ENCODE data around the gene ASCL5. TPM values are rescaled to one million over a fixed set of nuclear protein-coding genes. Genes with fewer than 3 reads are reported as not detected.

Gene ASCL5
- total RNA-seq, 1 experiment from 2014 or later: 0.24 TPM

- TF ChIP-seq EZH2 (IDR thresholded peaks at IDR 0.05; ENCODE audit: low read depth): no peak
- TF ChIP-seq, protein P1, sequence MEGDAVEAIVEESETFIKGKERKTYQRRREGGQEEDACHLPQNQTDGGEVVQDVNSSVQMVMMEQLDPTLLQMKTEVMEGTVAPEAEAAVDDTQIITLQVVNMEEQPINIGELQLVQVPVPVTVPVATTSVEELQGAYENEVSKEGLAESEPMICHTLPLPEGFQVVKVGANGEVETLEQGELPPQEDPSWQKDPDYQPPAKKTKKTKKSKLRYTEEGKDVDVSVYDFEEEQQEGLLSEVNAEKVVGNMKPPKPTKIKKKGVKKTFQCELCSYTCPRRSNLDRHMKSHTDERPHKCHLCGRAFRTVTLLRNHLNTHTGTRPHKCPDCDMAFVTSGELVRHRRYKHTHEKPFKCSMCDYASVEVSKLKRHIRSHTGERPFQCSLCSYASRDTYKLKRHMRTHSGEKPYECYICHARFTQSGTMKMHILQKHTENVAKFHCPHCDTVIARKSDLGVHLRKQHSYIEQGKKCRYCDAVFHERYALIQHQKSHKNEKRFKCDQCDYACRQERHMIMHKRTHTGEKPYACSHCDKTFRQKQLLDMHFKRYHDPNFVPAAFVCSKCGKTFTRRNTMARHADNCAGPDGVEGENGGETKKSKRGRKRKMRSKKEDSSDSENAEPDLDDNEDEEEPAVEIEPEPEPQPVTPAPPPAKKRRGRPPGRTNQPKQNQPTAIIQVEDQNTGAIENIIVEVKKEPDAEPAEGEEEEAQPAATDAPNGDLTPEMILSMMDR (conservative IDR thresholded peaks at IDR 0.05): no peak
- no peaks in the 10 kb centered on the region for H4K20me1 ChIP-seq (ENCODE audit: insufficient read depth)
- H2AFZ ChIP-seq: peak overlapping the region; percentile 81
- peak overlapping the region; percentile 66 for H3K4me3 ChIP-seq
- POLR2A ChIA-PET (ENCODE audit: unreplicated experiment): interaction anchor here (0.6 to 0.7 kb wide), 3 partner anchors 111 to 548 kb away, joined by 3 to 4 read pairs (median 4); no protein-coding TSS in a partner anchor
- CTCF ChIA-PET: no interaction called here
- H3F3A ChIP-seq (ENCODE audit: insufficient read depth, low read depth): peaks cover 27% of the 10 kb centered on the region
- no TSS peak for BruUV-seq (replicated peaks)
- H3K4me2 ChIP-seq: peak overlapping the region; percentile 88
- peak overlapping the region; percentile 82 for H3K27ac ChIP-seq
- DNase-seq: peak; percentile 94 to 98
- peaks cover 42% of the 10 kb centered on the region for H3K4me1 ChIP-seq (replicated peaks; ENCODE audit: insufficient read depth)
- H3K27me3 ChIP-seq (ENCODE audit: insufficient read depth, low read depth): no peaks in the 10 kb centered on the region
- no peaks in the 10 kb centered on the region for H3K9me3 ChIP-seq (ENCODE audit: insufficient read depth, low read depth)
- no peaks in the 10 kb centered on the region for H3K79me2 ChIP-seq (ENCODE audit: low read depth)
- intact Hi-C loops (cut with micrococcal nuclease; ENCODE audit: unreplicated experiment): loop anchor here (1.0 kb wide), 1 partner anchor 21 kb away; no protein-coding TSS in a partner anchor
- no peaks in the 10 kb centered on the region for H3K36me3 ChIP-seq (ENCODE audit: low read depth)
- H3K9me2 ChIP-seq (ENCODE audit: insufficient read depth): no peaks in the 10 kb centered on the region
Observed at GRCh38 chr1:201170533-201171062, 43.6 kb upstream of the ASCL5 start.

DNA sequence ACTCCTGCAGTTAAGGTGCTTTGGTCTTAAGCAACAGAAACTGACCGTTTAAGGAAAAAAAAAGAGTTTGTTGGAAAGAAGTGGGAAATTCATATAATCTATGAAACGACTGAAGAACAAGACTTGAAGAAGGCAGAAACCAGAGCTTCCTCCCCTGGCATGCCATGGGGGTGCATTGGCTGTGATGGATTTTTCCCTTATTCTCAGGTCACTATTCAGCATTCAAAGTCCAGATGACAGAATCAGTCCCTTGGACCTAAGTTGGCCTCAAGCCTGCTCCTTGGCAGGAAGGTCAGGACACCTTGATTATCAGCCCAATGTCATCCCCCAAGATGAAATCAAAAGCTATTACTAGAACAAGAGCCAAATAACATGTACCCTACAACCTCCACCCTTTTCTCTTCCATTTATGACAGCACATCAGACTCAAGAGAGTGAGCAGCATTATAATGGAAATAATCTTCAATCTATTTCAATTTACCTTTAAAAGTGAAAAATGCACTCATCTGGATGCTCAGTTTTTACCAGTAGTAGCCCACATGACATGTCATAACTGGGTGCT lies 43.1 kb upstream of the ASCL5 start:
- H4K20me1 ChIP-seq (ENCODE audit: insufficient read depth): no peaks in the 10 kb centered on the region

DNA sequence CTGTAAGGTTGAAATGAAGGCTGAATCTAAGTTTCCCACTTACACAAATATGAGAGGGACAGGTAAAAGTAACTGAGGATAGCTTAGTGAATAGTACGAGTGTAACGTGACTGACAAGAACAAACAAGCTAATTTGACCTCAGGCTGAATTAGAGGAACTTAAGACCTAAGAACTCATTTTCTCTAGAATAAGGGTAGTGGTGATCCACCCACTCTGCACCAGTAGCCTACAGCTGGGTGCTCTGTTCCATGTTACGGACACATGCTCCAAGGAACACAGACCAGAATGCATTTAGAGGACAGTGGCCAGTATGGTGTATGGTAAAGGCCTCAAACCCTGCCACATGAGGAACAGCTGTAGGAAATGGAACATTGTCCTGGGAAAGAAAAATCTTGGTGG lies 42.2 kb upstream of the ASCL5 start:
- Histone ChIP-seq H3K9me2 (ENCODE audit: insufficient read depth) (no peaks in the 10 kb centered on the region), H2AFZ (no peak overlapping the region), H3F3A (ENCODE audit: insufficient read depth, low read depth) (peaks cover 27% of the 10 kb centered on the region), H3K4me3 (no peak overlapping the region), H3K27ac (no peak overlapping the region), H3K27me3 (ENCODE audit: insufficient read depth, low read depth) (no peaks in the 10 kb centered on the region), H3K4me2 (no peak overlapping the region), H4K20me1 (ENCODE audit: insufficient read depth) (no peaks in the 10 kb centered on the region), H3K36me3 (ENCODE audit: low read depth) (no peaks in the 10 kb centered on the region), H3K79me2 (ENCODE audit: low read depth) (no peaks in the 10 kb centered on the region), H3K4me1 (replicated peaks; ENCODE audit: insufficient read depth) (peaks cover 42% of the 10 kb centered on the region), H3K9me3 (ENCODE audit: insufficient read depth, low read depth) (no peaks in the 10 kb centered on the region)
- intact Hi-C loops (cut with micrococcal nuclease; ENCODE audit: unreplicated experiment): no loop called here
- POLR2A ChIA-PET (ENCODE audit: unreplicated experiment): no interaction called here
- BruUV-seq (replicated peaks): no TSS peak
- TF ChIP-seq EZH2 (IDR thresholded peaks at IDR 0.05; ENCODE audit: low read depth): no peak
- TF ChIP-seq, protein P1 (conservative IDR thresholded peaks at IDR 0.05): no peak
- CTCF ChIA-PET: interaction anchor here (0.5 kb wide), 1 partner anchor 16 kb away, joined by 3 read pairs; no protein-coding TSS in a partner anchor
- no peak for DNase-seq

More for the DNA sequence above, 43.1 kb upstream of the ASCL5 start:
- CTCF ChIA-PET: no interaction called here
- H3K9me3 ChIP-seq (ENCODE audit: insufficient read depth, low read depth): no peaks in the 10 kb centered on the region
- H3F3A ChIP-seq (ENCODE audit: insufficient read depth, low read depth): peaks cover 27% of the 10 kb centered on the region
- DNase-seq: no peak
- BruUV-seq (replicated peaks): TSS peak; percentile 23
- intact Hi-C loops (cut with micrococcal nuclease; ENCODE audit: unreplicated experiment): no loop called here
- no peaks in the 10 kb centered on the region for H3K27me3 ChIP-seq (ENCODE audit: insufficient read depth, low read depth)
- H3K79me2 ChIP-seq (ENCODE audit: low read depth): no peaks in the 10 kb centered on the region
- no peak for TF ChIP-seq EZH2 (IDR thresholded peaks at IDR 0.05; ENCODE audit: low read depth)
- TF ChIP-seq, protein P1 (conservative IDR thresholded peaks at IDR 0.05): no peak
- POLR2A ChIA-PET (ENCODE audit: unreplicated experiment): no interaction called here
- H3K36me3 ChIP-seq (ENCODE audit: low read depth): no peaks in the 10 kb centered on the region
- peaks cover 42% of the 10 kb centered on the region for H3K4me1 ChIP-seq (replicated peaks; ENCODE audit: insufficient read depth)
- peak overlapping the region; percentile 65 for H3K4me2 ChIP-seq
- H3K27ac ChIP-seq: peak overlapping the region; percentile 62
- H2AFZ ChIP-seq: no peak overlapping the region
- H3K9me2 ChIP-seq (ENCODE audit: insufficient read depth): no peaks in the 10 kb centered on the region
- H3K4me3 ChIP-seq: peak overlapping the region; percentile 23; the same call in 1 of the 2 replicates

All from PC-9 (cell line).